Right ventricle myocardium superior (tissue), 1 donor: ENCODE data around the gene CD8A. TPM values are rescaled to one million over a fixed set of nuclear protein-coding genes. Genes with fewer than 3 reads are reported as not detected.
"Not testable (repeated sequence)": the region's sequence is repeated elsewhere in the genome, so short reads cannot be mapped to it uniquely, and the experiment has no call there.

Source experiments
- ATAC-seq: fragments of 200-7000 bp; cut with Tn5 transposase; one replicate; pipeline ENCODE4 v1.9.1; 2020; ENCODE audit warnings: mild to moderate bottlenecking; ENCODE audit not compliant: poor library complexity
- DNase-seq: peaks from one replicate; pipeline ENCODE4 v3.0.0-alpha.2; 2020
- intact Hi-C: fragments of 100-400 bp; cut with DNase I; formaldehyde crosslinking; loops from one replicate; pipeline ENCODE4 v1.11.2; 2022
- total RNA-seq: library from RNA; stranded (reverse); fragmentation: NEBNext Ultra II Directional; extraction: Animal tissue kit (Norgen Biotek cat#: 25700); gene quantifications from one replicate; pipeline ENCODE4 v1.2.1, GENCODE V29; 2021
- donor health status: DM: no; HTN: yes; CAD: no; lungs with severe emphysema.

The CD8A gene
- total RNA-seq, 1 donor from 2014 or later: 0.51 TPM

- DNase-seq (no peak), ATAC-seq (no peak)
- intact Hi-C loops: no loop called here
Observed at GRCh38 chr2:86752934-86753333, 37.8 kb downstream of the CD8A start.

GRCh38 chr2:86751778-86752177 is 38.9 kb downstream of the CD8A start:
- ATAC-seq: peak; percentile 69
- intact Hi-C loops: no loop called here
- DNase-seq: no peak

- intact Hi-C loops: no loop called here
- ATAC-seq: no peak
- no peak for DNase-seq
Observed at GRCh38 chr2:86750240-86750839, 40.4 kb downstream of the CD8A start.

GRCh38 chr2:86747711-86748639 is 42.7 kb downstream of the CD8A start:
- intact Hi-C loops: no loop called here
- DNase-seq (no peak), ATAC-seq (peak; percentile 68)

- no peak for DNase-seq
- ATAC-seq: no peak
- intact Hi-C loops: no loop called here
Observed at GRCh38 chr2:86746939-86747338, 43.8 kb downstream of the CD8A start.

DNA sequence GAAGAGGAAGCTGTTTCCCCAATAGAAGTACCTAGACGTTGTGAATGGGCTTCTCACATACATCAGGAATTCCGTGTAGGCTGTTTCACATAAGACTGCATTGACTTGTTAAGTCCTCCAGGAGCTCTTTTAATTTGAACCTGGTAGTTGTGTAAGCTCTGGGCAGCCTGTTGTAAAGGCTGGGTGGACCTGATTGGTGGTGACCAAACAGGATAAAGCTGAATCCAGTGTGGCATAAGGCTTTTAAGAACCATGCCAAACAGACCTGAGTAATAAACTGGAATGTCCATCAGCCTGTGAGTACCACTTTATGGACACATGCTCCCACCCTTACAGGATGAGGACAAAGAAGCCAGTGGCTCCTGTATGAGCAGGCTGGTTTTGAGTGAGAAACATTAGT is 46.6 kb downstream of the CD8A start:
- intact Hi-C loops: no loop called here
- DNase-seq: no peak
- no peak for ATAC-seq

GRCh38 chr2:86741889-86742498 is 48.7 kb downstream of the CD8A start:
- DNase-seq, ATAC-seq, intact Hi-C loops: not testable (repeated sequence)

GRCh38 chr2:86739889-86740288 is 50.8 kb downstream of the CD8A start:
- peak; percentile 36 for ATAC-seq
- DNase-seq, intact Hi-C loops: not testable (repeated sequence)

GRCh38 chr2:86739485-86739884 is 51.2 kb downstream of the CD8A start:
- ATAC-seq: peak; percentile 14
- intact Hi-C loops, DNase-seq: not testable (repeated sequence)

DNA sequence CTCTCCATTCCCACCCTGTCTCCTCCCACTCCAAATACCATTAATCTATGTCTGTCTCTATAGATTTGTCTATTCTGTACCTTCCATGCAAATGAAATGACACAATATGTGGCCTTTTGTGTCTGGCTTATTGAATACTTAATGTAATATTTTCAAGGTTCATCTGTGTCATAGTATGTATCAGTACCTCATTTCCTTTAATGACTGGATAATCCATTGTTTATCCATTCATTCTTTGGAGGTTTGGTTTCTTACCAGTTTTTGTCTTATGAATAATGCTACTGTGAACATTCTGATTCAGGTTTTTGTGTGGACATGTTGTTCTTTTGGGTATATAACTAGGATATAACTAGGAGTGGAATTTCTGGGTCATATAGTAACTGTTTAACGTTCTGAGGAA is 55.8 kb downstream of the CD8A start:
- intact Hi-C loops, DNase-seq, ATAC-seq: not testable (repeated sequence)

Other genes starting within 250 kb of the CD8A start
- 173 TPM for gene CHMP3, start 227.5 kb downstream of the CD8A start, total RNA-seq
- 51.7 TPM for gene RNF103, start 167.0 kb downstream of the CD8A start, total RNA-seq
- gene RMND5A, start 70.6 kb downstream of the CD8A start, total RNA-seq: 96.0 TPM
- gene CD8B, start 71.0 kb upstream of the CD8A start, total RNA-seq: 0.46 TPM
- 0.05 TPM for gene RGPD1, start 151.2 kb upstream of the CD8A start, total RNA-seq
- gene PLGLB1, start 230.9 kb upstream of the CD8A start, total RNA-seq: 2.7 TPM